NCI-H146 (cell line): ENCODE data around the gene FNDC3A.
"Not testable (repeated sequence)": the region's sequence is repeated elsewhere in the genome, so short reads cannot be mapped to it uniquely, and the experiment has no call there.

ENCODE experiments used
- DNase-seq: peaks from one replicate; lab custom pipeline; 2025; lab: John Stamatoyannopoulos, UW

The FNDC3A gene

DNA sequence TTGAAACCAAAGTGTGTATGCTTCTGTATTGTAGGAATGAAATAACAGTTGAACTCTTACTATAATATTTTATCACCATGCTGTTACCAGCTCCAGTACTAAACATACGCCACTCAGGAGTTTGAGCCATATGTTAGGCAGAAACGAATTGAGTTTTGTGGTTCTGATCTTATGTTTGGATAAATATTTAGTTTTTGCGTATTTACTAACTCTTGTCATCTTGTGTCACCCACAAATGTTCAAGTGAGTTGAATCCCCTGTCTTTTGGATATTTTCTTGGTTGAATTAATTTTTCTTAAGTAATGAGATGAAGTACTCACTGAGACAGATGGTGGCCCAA, 1.5 kb downstream of the FNDC3A start:
- no peak for DNase-seq

DNA sequence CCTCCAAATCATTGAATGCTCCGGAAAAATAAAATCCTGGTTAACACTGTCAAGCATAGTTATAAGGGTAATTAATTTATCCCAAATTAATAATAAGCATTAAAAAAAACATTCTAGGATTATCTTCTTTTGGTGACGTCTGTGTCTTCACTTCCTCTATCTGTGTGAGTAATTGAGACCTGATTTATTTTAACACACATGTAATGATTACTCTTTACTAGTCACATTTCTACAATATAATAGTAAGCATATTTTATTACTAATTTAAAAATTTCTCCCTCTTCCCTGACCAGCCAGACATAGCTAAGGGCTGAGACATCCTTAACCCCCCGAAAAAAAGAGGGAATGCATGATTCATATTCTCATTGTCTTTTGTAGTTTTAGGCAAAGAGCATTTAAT, 2.3 kb downstream of the FNDC3A start:
- no peak for DNase-seq

DNA sequence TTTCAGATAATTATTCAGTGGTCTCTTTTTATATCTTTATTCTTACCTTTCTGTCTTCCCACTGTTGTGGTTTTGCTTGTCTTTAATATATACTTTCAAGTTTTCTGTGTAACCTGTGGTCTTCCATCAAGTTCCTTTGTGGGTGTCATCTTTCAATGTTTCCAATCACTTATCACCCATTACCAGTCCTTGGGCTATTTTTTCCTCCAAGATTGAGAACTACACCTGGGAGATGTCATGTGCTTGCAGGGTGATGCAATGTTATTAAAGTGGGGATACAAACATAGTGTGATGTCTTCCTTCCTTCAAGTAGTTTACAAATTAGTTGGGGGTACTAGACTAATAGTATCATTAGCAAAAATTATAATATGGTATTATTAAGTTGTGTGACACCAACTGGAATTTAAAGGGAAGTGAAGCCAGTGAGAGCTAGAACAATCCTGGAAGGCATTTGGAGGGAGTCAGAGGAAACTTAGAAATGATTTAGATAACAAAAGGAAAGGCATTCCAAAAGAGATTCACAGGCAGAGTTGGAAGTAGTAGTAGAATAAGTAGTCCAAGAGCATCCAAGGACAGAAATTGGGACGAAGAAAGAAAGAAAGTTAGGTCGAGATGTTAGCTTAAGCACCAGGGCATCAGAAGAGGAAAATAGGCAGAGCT, 3.4 kb downstream of the FNDC3A start:
- DNase-seq = no peak

DNA sequence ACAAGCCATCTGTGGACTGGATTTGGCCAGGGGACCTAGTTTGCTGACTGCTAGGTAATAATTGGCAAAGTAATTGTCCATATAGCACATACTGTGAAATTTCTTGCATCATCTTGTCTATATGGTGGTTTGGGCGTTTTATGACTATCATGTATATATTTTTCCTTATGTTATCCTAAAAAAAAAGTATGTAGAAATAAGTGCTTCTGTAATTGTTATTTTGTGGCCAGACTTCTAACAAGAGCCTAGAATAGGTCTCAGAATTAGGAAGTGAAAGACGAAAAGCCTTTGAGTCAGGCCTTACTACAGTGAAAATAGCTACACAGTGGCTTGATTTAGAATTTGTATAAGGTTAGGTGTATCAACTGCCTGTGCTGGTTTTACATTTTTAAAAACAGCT, 4.2 kb downstream of the FNDC3A start:
- DNase-seq = no peak

DNA sequence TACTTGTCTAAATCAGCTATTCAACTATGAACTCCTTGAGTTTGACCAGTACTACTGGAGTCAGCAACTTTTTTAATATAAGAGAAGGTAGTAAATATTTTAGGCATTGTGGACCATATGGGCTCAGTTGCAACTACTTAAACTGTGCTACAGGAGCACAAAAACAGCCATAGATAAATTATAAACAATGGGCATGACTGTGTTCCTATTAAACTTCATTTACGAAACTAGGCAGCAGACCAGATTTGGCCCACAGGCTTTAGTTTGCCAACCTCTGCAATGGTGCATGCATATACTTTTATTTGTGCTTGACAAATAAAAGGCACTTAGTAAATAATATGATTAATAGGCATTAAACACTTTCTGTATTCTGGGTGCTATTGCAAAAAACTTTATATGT, 7.6 kb downstream of the FNDC3A start:
- no peak for DNase-seq

DNA sequence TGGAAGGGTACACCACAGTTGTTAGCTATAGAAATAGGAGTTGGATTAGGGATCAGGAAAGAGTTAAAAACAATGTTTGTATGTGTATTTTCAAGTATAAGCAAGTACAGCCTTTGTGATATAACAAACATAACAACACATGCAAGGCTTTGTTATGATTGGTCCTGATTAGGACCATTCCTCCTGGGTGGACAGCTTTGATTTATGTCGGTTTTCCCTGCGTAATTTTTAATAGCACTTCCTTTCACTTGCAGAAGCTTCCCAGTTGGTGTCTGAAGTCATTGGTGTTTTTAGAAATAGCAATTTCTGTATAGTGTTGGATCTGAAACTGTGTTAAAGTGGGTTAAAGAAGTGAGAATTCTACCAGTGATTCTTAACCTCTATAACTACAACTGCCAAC, 10.0 kb downstream of the FNDC3A start:
- DNase-seq = no peak

DNA sequence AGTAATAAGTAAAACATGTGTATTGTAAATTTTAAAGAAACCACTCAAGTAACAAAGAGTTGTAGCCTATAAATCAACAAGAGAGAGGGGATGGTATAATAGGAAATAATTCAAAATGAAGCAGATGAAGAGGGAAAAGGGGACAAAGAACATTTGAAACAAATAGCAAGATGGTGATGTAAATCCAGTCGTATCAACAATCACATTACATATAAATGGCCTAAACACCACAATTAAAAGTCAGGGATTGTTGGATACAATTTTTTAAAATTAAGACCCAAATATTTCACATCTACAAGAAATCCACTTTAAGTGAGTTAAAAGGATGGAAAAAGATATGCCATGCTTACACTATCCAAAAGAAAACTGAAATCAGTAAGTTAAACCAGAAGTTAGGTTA, 15.2 kb downstream of the FNDC3A start:
- DNase-seq = no peak

DNA sequence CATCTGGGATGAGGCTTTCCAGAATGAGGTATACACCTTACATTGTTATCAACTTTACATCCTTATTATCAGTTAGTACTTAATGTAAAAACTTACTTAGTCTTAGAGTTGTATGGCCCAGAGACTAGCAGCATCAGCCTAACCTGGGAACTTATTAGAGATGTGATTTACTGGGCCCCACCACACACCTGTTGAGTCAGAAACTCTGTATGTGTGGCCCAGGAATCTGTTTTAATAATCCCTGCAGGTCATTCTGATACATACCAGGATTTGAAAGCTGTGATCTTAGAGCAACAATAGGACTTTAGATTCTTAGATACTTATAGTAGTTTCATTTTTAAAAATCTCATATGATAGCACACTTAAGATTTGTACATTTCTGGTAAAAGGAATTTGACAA, 17.4 kb downstream of the FNDC3A start:
- no peak for DNase-seq

DNA sequence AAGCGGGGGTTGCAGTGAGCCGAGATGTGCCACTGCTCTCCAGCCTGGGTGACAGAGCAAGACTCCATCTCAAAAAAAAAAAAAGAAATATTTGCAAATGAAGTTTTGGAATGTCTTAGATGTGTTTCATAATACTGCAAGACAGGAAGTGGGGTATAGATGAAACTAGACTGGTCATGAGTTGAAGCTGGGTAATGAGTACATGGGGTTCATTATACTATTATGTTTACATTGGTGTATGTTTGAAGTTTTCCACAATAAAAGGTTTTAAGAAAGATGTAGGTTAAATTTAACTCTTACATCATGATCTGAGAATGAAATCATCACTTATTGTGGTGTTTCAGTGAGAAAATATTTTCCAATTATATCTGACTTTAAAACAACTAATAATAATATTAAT, 19.0 kb downstream of the FNDC3A start:
- no peak for DNase-seq

DNA sequence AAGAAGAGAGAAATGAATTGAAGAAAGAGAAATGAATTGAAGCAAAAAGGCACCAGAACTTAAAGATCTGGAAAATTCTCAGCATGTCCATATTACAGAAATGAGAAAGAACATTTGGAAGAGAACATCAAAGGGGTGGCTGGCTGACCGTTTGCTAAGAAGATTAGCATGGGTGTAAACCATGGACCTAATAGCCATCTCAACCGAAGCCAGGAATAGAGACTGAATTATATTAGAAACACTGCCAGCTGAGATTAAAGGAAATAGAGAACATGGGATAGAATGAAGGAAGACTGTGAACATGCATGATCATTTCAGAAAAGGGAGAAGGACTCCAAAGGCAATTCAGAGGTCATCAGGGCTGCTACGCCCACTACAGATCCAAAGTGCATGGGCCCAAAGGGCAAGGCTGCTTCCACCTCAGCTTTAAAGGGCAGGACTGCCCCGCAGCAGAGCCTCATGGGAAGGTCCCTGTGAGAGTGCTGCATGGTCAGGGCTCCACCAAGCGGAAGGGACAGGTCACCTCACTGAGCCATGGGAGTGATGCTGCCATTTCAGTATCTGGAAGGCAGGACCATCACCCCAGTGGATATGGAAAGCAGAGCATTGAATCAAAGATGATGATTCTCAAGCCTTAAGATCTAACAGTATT, 23.1 kb downstream of the FNDC3A start:
- no peak for DNase-seq

DNA sequence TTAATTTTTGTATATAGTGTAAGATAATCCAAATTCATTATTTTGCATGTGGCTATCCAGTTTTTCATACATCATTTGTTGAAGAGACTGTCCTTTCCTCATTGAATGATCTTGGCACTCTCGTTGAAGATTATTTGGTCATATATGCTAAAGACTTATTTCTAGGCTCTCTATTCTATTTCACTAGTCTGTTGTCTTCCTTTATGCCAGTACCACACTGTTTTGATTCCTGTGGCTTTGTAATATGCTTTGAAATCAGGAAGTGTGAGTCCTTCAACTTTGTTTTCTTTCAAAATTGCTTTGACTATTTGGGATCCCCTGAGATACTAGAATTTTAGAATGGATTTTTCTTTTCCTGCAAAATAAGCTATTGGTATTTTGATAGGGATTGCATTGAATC, 24.5 kb downstream of the FNDC3A start:
- DNase-seq = no peak

DNA sequence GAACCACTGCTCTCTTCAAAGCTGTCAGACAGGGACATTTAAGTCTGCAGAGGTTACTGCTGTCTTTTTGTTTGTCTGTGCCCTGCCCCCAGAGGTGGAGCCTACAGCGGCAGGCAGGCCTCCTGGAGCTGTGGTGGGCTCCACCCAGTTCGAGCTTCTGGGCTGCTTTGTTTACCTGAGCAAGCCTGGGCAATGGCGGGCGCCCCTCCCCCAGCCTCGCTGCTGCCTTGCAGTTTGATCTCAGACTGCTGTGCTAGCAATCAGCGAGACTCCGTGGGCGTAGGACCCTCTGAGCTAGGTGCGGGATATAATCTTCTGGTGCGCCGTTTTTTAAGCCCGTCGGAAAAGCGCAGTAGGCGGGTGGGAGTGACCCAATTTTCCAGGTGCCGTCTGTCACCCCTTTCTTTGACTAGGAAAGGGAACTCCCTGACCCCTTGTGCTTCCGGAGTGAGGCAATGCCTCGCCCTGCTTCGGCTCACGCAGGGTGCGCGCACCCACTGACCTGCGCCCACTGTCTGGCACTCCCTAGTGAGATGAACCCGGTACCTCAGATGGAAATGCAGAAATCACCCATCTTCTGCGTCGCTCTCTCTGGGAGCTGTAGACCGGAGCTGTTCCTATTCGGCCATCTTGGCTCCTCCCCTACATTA, 43.4 kb downstream of the FNDC3A start:
- not testable (repeated sequence) for DNase-seq

DNA sequence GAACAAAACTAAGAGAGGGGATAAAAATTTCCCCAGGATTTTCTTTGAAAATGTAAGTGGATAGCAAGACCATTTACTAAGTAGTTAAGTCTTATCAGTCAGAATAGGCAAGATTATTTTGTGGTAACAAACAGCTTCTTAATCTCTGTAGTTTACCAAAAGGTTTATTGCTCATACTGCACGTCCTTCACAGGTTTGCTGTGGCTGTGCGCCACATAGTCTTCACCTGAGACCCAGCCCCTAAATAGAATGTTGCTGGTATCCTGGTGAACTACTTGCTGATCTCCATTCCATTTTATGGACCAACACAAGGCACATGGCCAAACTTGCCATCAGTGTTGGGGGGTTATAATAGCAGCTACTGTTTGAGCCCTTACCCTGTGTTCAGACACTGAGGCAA, 44.6 kb downstream of the FNDC3A start:
- DNase-seq = no peak

DNA sequence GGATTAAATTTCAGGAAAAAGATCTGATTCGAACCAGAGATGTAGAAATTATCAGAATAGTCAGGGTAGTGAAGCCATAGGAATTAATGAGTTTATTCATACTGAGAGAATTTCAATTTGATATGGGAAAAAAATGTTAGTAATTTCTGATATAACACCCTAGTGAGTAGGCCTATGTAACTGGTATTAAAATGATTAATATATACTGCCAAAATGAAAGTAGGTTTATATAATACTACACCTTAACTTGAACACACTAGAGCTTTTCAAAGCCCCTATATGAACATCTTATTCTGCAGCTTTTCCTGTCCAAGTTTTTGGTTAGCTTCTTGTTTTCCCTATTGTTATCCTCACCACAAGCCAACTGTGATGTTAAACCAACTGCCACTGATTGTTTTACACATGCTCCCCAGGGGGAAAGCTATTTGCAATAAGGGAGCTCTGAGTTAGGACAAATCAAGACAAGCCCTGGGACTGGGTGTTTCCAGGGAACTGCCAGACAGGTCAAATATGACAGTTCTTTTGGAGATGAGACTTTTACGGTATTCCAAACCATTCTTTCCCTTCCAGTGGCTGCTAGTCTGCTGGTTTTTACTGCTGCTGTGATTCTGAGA, 45.3 kb downstream of the FNDC3A start:
- DNase-seq = no peak

DNA sequence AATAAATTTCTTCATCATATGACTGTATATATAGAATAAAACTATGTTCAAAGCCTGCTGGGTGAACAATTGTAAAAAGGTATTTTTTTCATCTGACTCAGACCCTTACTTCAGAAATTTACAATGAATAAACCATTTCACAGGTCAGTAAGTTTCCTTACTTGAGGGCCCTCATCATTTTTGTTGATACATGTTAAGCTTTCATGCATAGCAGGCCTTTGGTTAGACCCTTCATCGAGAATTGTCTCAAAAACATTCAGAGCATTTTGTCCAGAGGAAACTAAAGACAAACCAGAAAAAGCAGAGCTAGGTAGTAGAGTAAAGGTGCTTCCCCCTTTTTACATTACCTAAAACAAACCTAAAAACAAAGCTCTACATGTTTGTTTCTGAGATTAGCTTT, 46.2 kb downstream of the FNDC3A start:
- no peak for DNase-seq

DNA sequence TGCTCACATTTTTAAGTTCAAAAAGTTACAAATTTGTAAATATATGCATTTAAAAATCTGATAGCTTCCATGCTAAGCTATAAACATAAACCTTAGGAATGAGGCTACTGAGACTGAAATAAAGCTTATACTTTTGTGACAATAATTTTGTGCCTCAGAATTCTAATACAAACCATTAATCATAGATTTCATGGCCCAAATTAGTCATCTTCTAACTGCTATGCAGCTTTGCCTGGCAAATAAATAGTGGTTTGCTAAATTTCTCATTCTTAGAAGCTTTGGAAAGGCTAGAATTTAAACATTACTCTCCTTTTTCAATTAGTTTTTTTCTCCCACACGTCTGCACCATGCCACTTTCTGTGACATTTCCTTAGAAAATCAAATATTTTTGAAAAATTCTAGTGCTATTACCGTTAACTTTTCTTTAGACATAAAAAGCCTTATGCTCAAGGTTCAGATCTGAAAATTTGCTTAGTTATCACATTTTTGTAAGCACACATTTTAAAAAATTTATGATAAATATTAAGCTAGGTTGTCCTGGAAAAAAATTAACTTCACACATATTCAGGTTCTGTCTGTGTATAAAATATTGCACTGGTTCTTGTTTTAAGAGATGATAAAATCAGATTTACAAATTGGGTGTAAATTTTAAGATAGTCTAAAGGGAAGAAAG, 46.9 kb downstream of the FNDC3A start:
- DNase-seq = no peak

DNA sequence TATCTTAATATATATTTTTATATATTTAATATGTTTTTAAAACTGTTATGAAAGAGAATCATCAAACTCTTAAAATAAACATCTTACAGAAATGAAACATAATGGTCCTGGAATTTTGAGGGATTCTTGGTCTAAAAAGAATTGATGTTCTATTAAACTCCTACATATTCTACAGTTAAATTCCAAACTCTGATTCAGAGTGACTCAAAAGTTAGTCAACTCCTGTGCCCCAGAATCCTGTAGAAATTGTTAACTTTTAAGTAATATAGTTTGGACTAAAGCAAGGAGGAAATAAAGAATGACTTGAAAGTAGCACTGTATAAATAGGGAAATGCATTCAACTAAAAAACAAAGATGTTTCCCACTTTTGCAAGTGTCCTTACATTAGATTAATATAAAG, 47.7 kb downstream of the FNDC3A start:
- DNase-seq = no peak

DNA sequence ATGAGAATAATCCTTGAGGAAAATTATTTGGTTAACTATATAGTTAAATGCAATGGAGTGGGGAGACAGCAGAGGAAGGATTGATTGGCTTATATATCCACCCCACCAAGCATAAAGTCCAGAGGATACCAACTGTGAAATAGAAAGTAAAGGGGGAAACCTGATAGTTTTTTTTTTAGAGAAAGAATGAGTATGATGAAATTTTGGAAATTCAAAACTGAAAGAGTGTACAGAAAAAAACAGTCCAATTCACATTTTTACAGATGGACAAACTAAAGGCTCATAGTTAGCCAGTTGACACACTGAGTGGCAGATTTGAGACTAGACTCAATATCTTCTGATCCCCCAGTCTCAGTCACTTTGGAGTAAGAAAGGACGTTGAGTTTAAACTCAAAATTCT, 51.1 kb downstream of the FNDC3A start:
- no peak for DNase-seq

DNA sequence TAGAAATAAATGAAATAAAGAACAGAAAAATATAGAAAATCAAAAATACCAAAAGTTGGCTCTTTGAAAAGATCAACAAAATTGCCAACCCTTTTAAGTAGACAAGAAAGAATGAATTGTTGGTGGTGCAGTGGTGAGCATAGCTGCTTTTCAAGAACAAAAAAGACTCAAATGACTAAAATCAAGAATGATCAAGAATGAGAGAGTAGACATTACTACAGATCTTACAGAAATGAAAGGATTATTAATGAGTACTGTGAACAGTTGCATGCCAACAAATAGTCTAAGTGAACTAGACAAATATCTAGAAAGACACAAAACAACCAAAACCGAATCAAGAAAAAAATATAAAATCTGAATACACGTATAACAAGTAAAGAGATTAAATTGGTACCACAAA, 53.9 kb downstream of the FNDC3A start:
- no peak for DNase-seq

DNA sequence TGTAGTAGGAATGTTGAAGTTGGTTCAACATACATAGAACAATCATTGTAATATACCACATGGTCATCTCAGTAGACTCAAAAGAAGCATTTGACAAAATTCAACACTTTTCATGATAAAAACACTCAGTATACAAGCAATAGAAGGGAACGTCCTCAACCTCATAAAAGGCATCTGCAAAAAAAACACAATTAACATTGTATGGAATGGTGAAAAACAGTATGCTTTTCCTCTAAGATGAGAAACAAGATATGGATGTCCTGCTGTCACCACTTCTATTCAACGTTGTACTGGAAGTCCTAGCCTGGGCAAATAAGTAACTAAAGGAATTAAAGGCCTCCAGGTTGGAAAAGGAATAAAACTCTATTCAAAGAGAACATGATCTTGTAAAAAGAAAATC, 54.5 kb downstream of the FNDC3A start:
- DNase-seq = no peak

DNA sequence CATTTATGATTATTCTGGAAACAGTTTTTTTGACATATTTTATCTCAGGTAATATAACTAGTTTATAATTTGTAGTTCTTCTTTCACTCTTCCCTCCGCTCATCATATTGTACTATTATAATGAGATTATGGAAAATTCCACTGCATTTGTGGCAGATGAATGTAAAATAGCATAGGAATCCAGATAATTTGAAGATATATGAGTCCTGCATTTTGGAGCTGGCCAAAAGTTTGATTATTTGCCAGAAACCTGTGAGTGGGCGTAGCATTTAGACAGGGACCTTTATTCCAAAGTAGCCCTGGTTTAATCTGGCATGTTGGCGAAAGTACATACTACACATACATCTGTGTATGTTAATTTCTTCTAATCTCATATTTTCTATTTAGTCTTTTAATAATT, 65.2 kb downstream of the FNDC3A start:
- DNase-seq = no peak

DNA sequence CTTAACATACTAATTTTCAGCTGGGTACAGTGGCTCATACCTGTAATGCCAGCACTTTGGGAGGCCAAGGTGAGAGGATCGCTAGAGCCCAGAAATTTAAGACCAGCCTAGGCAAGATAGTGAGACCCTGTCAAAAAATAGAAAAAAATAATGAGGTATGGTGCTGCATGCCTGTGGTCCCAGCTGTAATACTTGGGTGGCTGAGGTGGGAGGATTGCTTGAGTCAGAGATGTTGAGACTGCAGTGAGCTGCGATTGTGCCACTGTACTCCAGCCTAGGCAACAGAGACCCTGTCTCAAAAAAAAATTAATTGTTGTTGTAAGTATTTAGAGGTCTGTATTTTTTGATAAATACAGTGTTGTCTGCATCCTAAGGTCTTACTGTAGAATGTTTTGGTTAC, 66.8 kb downstream of the FNDC3A start:
- no peak for DNase-seq

DNA sequence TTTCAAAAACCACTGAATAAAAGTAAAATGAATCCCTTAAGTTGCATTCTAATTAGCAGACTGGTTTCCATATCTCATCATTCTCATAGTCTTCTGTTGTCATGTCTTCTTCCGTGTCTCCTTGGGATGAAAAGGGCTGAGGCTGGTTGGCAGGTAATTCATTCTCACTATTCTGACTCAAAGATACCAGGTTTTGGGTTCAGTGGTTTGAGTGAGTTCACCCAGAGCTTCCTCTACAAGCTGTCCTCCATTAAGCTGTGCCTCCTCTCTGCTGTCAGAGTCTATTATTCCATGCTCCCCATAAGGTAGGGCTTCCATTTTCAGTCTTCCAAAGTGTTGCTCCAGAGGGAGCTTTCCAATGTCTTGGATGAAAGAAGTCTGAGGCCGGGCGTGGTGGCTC, 68.3 kb downstream of the FNDC3A start:
- no peak for DNase-seq
